Measurements from ENCODE around the gene GSE1.

GRCh38 chr16:85652431-85653221 lies 39.5 kb downstream of the GSE1 start:
- TF ChIP-seq CTCF (IDR thresholded peaks at IDR 0.05) (no peak), SIN3A (IDR thresholded peaks at IDR 0.05; ENCODE audit: borderline replicate concordance, insufficient read depth, low read depth, low read length) (no peak), POLR2AphosphoS5 (IDR thresholded peaks at IDR 0.05; ENCODE audit: low read depth, low read length) (no peak), TCF7L2 (IDR thresholded peaks at IDR 0.05; ENCODE audit: low read depth, low read length) (no peak)
- TF ChIP-seq, protein P1, sequence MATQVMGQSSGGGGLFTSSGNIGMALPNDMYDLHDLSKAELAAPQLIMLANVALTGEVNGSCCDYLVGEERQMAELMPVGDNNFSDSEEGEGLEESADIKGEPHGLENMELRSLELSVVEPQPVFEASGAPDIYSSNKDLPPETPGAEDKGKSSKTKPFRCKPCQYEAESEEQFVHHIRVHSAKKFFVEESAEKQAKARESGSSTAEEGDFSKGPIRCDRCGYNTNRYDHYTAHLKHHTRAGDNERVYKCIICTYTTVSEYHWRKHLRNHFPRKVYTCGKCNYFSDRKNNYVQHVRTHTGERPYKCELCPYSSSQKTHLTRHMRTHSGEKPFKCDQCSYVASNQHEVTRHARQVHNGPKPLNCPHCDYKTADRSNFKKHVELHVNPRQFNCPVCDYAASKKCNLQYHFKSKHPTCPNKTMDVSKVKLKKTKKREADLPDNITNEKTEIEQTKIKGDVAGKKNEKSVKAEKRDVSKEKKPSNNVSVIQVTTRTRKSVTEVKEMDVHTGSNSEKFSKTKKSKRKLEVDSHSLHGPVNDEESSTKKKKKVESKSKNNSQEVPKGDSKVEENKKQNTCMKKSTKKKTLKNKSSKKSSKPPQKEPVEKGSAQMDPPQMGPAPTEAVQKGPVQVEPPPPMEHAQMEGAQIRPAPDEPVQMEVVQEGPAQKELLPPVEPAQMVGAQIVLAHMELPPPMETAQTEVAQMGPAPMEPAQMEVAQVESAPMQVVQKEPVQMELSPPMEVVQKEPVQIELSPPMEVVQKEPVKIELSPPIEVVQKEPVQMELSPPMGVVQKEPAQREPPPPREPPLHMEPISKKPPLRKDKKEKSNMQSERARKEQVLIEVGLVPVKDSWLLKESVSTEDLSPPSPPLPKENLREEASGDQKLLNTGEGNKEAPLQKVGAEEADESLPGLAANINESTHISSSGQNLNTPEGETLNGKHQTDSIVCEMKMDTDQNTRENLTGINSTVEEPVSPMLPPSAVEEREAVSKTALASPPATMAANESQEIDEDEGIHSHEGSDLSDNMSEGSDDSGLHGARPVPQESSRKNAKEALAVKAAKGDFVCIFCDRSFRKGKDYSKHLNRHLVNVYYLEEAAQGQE (IDR thresholded peaks at IDR 0.05; ENCODE audit: insufficient read depth in 1 of 2, low read depth in 2 of 2, low read length in 1 of 2), result no peak
